Neural progenitor cell (in vitro differentiated cells): ENCODE results near the gene MSN.

Experiments used
- CTCF ChIP-seq: fragments of 200-600 bp; sonication (generic); IDR thresholded peaks from 2 replicates; pipeline ENCODE4 v1.5.1; 2017; ENCODE audit warnings: antibody characterized with exemption, mild to moderate bottlenecking
- EZH2 ChIP-seq: fragments of 200-600 bp; sonication (generic); IDR thresholded peaks from 2 replicates; pipeline ENCODE4 v1.6.1; 2017; ENCODE audit warnings: antibody characterized with exemption, mild to moderate bottlenecking, moderate library complexity
- EZH2phosphoT487 ChIP-seq: fragments of 200-600 bp; sonication (generic); IDR thresholded peaks from 2 replicates; pipeline ENCODE4 v1.6.1; 2017; ENCODE audit warnings: antibody characterized with exemption

GRCh38 chrX:65657659-65658058, 9.8 kb upstream of the MSN start:
- TF ChIP-seq EZH2 = no peak
- no peak for TF ChIP-seq CTCF
- TF ChIP-seq EZH2phosphoT487 = no peak
